Neural cell (in vitro differentiated cells): ENCODE results near the gene INSM1. TPM values are rescaled to one million over a fixed set of nuclear protein-coding genes. Genes with fewer than 3 reads are reported as not detected.

Source experiments
- H2AFZ ChIP-seq: fragments of 200-600, 300-800 bp; sonication (generic), shearing (Covaris generic); 2 replicates; pipeline ENCODE4 v1.6.0; 2014; ENCODE audit warnings: low read depth, mild to moderate bottlenecking, antibody characterized with exemption, low read length, moderate library complexity
- H3F3A ChIP-seq: fragments of 200-600 bp; shearing (Covaris generic); 2 replicates; pipeline ENCODE4 v1.6.1; 2016; ENCODE audit warnings: mild to moderate bottlenecking, moderate library complexity, mixed read lengths, antibody characterized with exemption, low read length; ENCODE audit not compliant: insufficient read depth, poor library complexity, severe bottlenecking
- H3K27ac ChIP-seq: fragments of 200-600, 300-800 bp; sonication (generic), shearing (Covaris generic); 2 replicates; pipeline ENCODE4 v1.5.1; 2014; ENCODE audit warnings: mild to moderate bottlenecking, low read length, moderate library complexity
- H3K27me3 ChIP-seq: fragments of 300-800, 200-600 bp; sonication (generic), shearing (Covaris generic); 2 replicates; pipeline ENCODE4 v1.6.0; 2014; ENCODE audit warnings: mild to moderate bottlenecking, low read depth, low read length, moderate library complexity; ENCODE audit not compliant: insufficient read depth
- H3K36me3 ChIP-seq: fragments of 300-800, 200-600 bp; sonication (generic), shearing (Covaris generic); 2 replicates; pipeline ENCODE4 v1.5.1; 2014; ENCODE audit warnings: mild to moderate bottlenecking, antibody characterized with exemption, low read length, moderate library complexity; ENCODE audit not compliant: insufficient read depth
- H3K4me2 ChIP-seq: fragments of 300-800, 200-600 bp; sonication (generic), shearing (Covaris generic); 2 replicates; pipeline ENCODE4 v1.6.0; 2014; ENCODE audit warnings: mild to moderate bottlenecking, low read length
- H3K4me3 ChIP-seq: fragments of 300-800, 200-600 bp; sonication (generic), shearing (Covaris generic); 2 replicates; pipeline ENCODE4 v1.5.1; 2014; ENCODE audit warnings: mild to moderate bottlenecking, low read length, moderate library complexity
- H3K79me2 ChIP-seq: fragments of 200-600 bp; shearing (Covaris generic); replicated peaks from 2 replicates; pipeline ENCODE4 v1.6.0; 2014; ENCODE audit warnings: mild to moderate bottlenecking, low read length, moderate library complexity; ENCODE audit not compliant: insufficient read depth
- H3K9ac ChIP-seq: fragments of 300-800, 200-600 bp; sonication (generic), shearing (Covaris generic); 2 replicates; pipeline ENCODE4 v1.6.1; 2016; ENCODE audit warnings: mild to moderate bottlenecking, low read length, mixed read lengths
- H3K9me2 ChIP-seq: fragments of 200-600 bp; shearing (Covaris generic); 2 replicates; pipeline ENCODE4 v1.6.1; 2016; ENCODE audit warnings: mild to moderate bottlenecking, low read length, mixed read lengths; ENCODE audit not compliant: insufficient read depth
- H3K9me3 ChIP-seq: fragments of 200-600, 300-800 bp; sonication (generic), shearing (Covaris generic); 2 replicates; pipeline ENCODE4 v1.6.1; 2016; ENCODE audit warnings: mild to moderate bottlenecking, mixed run types, low read length, moderate library complexity, mixed read lengths
- H4K20me1 ChIP-seq: fragments of 200-600 bp; shearing (Covaris generic); 2 replicates; pipeline ENCODE4 v1.6.1; 2016; ENCODE audit warnings: mild to moderate bottlenecking, mixed run types; ENCODE audit not compliant: insufficient read depth
- EP300 ChIP-seq: fragments of 450-650 bp; conservative IDR thresholded peaks from 2 replicates; pipeline ENCODE4 v1.6.1; 2014; ENCODE audit warnings: antibody characterized with exemption, mild to moderate bottlenecking, moderate library complexity; ENCODE audit not compliant: poor library complexity, severe bottlenecking
- EZH2 ChIP-seq: fragments of 200-600, 300-800 bp; shearing (Covaris generic), sonication (generic); IDR thresholded peaks from 2 replicates; pipeline ENCODE4 v1.6.1; 2014; ENCODE audit warnings: antibody characterized with exemption, low read length, borderline replicate concordance, mild to moderate bottlenecking; ENCODE audit not compliant: insufficient read depth, poor library complexity, severe bottlenecking
- POLR2AphosphoS5 ChIP-seq: IDR thresholded peaks from 2 replicates; pipeline ENCODE4 v1.6.1; 2012
- RAD21 ChIP-seq: fragments of 450-650 bp; conservative IDR thresholded peaks from 2 replicates; pipeline ENCODE4 v1.6.1; 2014; ENCODE audit warnings: antibody characterized with exemption, mild to moderate bottlenecking, moderate library complexity
- SMC3 ChIP-seq: fragments of 450-650 bp; conservative IDR thresholded peaks from 2 replicates; pipeline ENCODE4 v1.6.1; 2014; ENCODE audit warnings: antibody characterized with exemption, mild to moderate bottlenecking, moderate library complexity; ENCODE audit not compliant: poor library complexity
- polyA plus RNA-seq: library from polyadenylated mRNA; depleted of rRNA; stranded (reverse); fragments of >200 nt; gene quantifications from 2 replicates; pipeline ENCODE4 v1.2.3, GENCODE V29; 2014
- TF ChIP-seq, protein P1 (sequence below): fragments of 450-650 bp; IDR thresholded peaks from 2 replicates; pipeline ENCODE4 v1.5.1; 2014; ENCODE audit warnings: antibody characterized with exemption, mild to moderate bottlenecking, moderate library complexity; ENCODE audit not compliant: poor library complexity, severe bottlenecking
- TF ChIP-seq, protein P2 (sequence below): IDR thresholded peaks from 2 replicates; pipeline ENCODE4 v1.6.1; 2012; ENCODE audit warnings: borderline replicate concordance

Gene INSM1
- polyA plus RNA-seq, 1 donor from 2014 or later, result 8.6 TPM

DNA sequence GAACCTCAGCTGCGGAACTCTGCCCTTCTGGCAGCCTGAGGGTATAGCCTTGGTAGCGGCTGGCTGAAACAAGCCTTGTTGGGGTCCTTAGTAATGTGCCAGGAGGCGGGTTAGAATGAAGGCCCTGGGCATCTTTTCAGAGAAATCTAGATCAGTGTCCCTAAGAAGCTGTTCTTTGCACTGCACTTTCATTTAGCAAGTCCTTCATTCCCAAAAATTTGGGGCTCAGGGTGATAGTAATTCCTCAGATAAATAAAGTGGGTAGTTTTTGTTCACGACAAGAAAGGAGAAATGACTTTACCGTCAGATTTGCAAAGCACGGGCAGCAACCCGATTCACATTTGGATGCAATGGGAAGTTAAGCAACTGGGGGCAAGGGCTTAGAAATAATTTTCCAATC is 3.2 kb downstream of the INSM1 start:
- no peak for TF ChIP-seq EZH2
- TF ChIP-seq SMC3, result peak; percentile 19
- TF ChIP-seq POLR2AphosphoS5, result no peak
- H3K4me3 ChIP-seq, result peak overlapping the region; percentile 83

DNA sequence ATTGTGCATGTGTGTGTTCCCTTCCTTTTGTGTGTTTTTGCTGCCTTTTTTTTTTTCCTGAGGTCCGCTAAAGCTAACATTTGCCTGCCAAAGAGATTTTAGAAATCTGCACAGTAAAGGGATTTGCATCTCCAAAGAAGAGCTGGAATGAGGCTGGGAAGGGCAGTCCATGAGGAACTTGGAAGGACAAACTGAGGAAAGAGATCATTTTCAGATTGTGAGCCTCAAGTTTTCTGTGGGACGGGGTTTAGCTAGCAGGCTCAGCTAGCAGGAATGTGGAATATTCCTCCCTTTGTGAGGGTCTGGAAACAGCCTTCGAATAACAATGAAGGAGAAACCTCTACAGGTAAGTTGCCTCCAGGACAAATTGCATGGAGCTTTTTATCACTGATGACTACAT is 3.8 kb downstream of the INSM1 start:
- Histone ChIP-seq H3K27ac (no peak overlapping the region), H3K4me2 (peak overlapping the region; percentile 93), H2AFZ (no peak overlapping the region), H3F3A (no peaks in the 10 kb centered on the region), H3K4me3 (peak overlapping the region; percentile 83), H3K9me2 (no peaks in the 10 kb centered on the region), H3K9ac (peak overlapping the region; percentile 45), H3K27me3 (peaks cover 5% of the 10 kb centered on the region), H4K20me1 (peaks cover 6% of the 10 kb centered on the region), H3K36me3 (no peaks in the 10 kb centered on the region), H3K9me3 (no peaks in the 10 kb centered on the region), H3K79me2 (peaks cover 37% of the 10 kb centered on the region)
- no peak for TF ChIP-seq RAD21

More for the DNA sequence above, 3.2 kb downstream of the INSM1 start:
- Histone ChIP-seq H3K36me3 (no peaks in the 10 kb centered on the region), H3K27ac (no peak overlapping the region), H3K4me2 (peak overlapping the region; percentile 93), H3K9ac (peak overlapping the region; percentile 45), H3K9me3 (no peaks in the 10 kb centered on the region), H3F3A (no peaks in the 10 kb centered on the region), H3K27me3 (peaks cover 10% of the 10 kb centered on the region), H3K79me2 (peaks cover 37% of the 10 kb centered on the region), H4K20me1 (peaks cover 6% of the 10 kb centered on the region), H2AFZ (no peak overlapping the region), H3K9me2 (no peaks in the 10 kb centered on the region)

DNA sequence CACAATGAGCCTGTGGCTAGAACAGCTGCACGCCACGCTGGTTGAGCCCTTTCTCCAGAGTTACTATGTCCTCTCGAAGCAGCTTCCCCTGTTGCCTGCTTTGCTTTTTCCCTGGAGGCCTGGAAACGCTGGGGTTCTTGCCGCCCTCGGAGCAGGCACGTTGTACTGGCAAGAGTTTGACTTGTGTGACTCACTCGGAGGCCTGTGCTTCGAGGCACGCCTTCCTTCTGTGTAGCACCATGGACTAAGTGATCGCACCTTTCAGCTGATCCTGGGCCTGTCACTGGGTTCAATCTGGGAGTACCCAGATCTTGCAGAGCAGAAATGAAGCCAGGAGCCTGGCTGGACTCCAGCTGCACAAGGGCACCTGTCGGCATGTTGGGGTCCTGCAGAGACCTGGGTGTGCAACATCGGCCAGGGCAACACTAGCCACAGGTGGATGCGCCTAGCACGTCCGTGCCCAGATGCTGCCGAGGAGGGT is 5.2 kb downstream of the INSM1 start:
- Histone ChIP-seq H3K4me3 (peak overlapping the region; percentile 83), H3K9me3 (no peaks in the 10 kb centered on the region), H2AFZ (no peak overlapping the region), H3F3A (no peaks in the 10 kb centered on the region), H3K36me3 (no peaks in the 10 kb centered on the region), H3K9ac (no peak overlapping the region), H3K27ac (no peak overlapping the region), H3K27me3 (no peaks in the 10 kb centered on the region), H4K20me1 (peaks cover 6% of the 10 kb centered on the region), H3K79me2 (peaks cover 37% of the 10 kb centered on the region), H3K9me2 (no peaks in the 10 kb centered on the region), H3K4me2 (no peak overlapping the region)
- TF ChIP-seq, protein P1, sequence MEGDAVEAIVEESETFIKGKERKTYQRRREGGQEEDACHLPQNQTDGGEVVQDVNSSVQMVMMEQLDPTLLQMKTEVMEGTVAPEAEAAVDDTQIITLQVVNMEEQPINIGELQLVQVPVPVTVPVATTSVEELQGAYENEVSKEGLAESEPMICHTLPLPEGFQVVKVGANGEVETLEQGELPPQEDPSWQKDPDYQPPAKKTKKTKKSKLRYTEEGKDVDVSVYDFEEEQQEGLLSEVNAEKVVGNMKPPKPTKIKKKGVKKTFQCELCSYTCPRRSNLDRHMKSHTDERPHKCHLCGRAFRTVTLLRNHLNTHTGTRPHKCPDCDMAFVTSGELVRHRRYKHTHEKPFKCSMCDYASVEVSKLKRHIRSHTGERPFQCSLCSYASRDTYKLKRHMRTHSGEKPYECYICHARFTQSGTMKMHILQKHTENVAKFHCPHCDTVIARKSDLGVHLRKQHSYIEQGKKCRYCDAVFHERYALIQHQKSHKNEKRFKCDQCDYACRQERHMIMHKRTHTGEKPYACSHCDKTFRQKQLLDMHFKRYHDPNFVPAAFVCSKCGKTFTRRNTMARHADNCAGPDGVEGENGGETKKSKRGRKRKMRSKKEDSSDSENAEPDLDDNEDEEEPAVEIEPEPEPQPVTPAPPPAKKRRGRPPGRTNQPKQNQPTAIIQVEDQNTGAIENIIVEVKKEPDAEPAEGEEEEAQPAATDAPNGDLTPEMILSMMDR, result no peak
- TF ChIP-seq, protein P2, sequence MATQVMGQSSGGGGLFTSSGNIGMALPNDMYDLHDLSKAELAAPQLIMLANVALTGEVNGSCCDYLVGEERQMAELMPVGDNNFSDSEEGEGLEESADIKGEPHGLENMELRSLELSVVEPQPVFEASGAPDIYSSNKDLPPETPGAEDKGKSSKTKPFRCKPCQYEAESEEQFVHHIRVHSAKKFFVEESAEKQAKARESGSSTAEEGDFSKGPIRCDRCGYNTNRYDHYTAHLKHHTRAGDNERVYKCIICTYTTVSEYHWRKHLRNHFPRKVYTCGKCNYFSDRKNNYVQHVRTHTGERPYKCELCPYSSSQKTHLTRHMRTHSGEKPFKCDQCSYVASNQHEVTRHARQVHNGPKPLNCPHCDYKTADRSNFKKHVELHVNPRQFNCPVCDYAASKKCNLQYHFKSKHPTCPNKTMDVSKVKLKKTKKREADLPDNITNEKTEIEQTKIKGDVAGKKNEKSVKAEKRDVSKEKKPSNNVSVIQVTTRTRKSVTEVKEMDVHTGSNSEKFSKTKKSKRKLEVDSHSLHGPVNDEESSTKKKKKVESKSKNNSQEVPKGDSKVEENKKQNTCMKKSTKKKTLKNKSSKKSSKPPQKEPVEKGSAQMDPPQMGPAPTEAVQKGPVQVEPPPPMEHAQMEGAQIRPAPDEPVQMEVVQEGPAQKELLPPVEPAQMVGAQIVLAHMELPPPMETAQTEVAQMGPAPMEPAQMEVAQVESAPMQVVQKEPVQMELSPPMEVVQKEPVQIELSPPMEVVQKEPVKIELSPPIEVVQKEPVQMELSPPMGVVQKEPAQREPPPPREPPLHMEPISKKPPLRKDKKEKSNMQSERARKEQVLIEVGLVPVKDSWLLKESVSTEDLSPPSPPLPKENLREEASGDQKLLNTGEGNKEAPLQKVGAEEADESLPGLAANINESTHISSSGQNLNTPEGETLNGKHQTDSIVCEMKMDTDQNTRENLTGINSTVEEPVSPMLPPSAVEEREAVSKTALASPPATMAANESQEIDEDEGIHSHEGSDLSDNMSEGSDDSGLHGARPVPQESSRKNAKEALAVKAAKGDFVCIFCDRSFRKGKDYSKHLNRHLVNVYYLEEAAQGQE, result no peak
- no peak for TF ChIP-seq EP300
